GM19452 (cell line): ENCODE results near the gene PRDX5.

Experiments used
- ATAC-seq: cut with Tn5 transposase; IDR thresholded peaks from one replicate; pipeline ENCODE4 v1.9.1; 2021; ENCODE audit not compliant: unreplicated experiment

Gene PRDX5

GRCh38 chr11:64289002-64289564 lies 28.8 kb upstream of the PRDX5 start:
- ATAC-seq: no peak

GRCh38 chr11:64290352-64291261 lies 27.3 kb upstream of the PRDX5 start:
- no peak for ATAC-seq

GRCh38 chr11:64291262-64291751 lies 26.6 kb upstream of the PRDX5 start, which contains the start of gene KCNK4:
KCNK4 (plus strand) TSS chr11:64291302; CDS start chr11:64293019, 1,717 bp downstream.
- ATAC-seq: no peak

DNA sequence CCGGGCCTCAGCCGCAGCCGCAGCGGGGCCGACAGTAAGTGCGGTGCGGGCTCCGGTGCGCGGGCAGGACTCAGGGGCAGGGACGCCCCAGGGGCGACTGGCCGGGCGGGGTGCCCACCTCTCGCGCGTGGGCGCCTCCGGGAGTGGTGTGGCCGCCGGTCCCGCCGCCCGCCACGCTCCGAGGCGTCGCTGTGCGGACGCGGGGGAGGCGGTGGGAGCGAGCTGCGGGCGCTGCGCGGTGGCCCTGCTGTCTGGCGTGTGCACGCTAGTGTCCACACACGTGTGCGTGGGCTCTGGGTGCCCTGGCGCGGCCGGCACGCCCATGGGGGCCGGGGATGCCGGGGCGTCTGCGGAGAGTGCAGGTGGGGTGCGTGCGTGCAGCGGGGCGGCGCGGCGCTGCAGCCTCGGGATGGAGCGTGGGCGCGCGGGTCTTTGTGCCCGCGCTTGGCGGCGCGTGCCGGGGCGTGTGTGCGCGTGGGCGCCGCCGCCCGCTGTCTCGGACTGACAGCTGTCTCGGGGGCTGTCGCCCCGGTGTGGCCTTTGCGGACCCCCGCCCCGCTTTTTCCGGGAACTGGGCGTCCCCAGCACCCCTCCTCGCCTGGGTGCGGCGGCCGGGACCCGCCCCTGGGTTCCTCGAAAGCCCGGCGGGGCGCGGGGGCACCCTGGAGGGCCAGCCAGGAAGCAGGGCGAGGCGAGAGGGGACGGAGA lies 26.0 kb upstream of the PRDX5 start:
- ATAC-seq: no peak

- ATAC-seq: no peak
Observed at GRCh38 chr11:64292460-64293254, 25.3 kb upstream of the PRDX5 start.

- ATAC-seq: no peak
Observed at GRCh38 chr11:64294774-64295173, 23.1 kb upstream of the PRDX5 start.

DNA sequence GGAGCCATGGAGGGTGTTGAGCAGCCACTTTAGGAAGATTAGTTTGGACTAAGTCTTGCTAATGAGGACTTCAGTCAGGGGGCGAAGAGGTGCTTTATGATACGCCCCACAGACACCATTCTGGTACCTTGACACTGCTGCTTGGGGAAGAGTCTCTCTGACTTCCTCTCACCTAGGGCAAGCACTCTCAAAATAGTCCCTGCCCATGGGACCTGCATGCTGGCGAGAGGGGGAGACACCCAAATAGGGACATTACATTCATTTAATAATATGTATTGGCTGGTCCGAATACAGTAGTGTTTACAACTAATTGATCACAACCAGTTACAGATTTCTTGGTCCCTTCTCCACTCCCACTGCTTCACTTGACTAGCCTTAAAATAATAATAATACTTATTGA lies 22.2 kb upstream of the PRDX5 start:
- no peak for ATAC-seq

DNA sequence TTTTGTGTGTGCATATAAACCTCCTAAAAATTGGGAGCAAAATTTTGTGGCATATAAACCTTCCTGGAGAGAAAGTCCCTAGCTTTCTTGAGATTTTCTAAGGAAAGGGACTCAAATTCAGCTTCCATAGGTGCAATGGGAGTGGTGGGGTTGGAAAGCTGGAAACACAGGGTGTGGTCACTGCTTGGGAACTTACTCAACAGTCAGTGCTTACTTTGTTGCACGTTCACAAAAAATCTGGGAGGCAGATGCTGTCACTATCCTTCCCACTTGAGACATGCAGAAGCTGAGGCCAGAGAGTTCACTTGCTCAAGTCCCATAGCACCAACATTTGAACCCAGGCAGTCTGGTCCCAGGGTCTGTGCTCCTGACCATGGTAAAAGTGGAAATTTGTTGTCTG lies 21.7 kb upstream of the PRDX5 start:
- ATAC-seq: no peak

DNA sequence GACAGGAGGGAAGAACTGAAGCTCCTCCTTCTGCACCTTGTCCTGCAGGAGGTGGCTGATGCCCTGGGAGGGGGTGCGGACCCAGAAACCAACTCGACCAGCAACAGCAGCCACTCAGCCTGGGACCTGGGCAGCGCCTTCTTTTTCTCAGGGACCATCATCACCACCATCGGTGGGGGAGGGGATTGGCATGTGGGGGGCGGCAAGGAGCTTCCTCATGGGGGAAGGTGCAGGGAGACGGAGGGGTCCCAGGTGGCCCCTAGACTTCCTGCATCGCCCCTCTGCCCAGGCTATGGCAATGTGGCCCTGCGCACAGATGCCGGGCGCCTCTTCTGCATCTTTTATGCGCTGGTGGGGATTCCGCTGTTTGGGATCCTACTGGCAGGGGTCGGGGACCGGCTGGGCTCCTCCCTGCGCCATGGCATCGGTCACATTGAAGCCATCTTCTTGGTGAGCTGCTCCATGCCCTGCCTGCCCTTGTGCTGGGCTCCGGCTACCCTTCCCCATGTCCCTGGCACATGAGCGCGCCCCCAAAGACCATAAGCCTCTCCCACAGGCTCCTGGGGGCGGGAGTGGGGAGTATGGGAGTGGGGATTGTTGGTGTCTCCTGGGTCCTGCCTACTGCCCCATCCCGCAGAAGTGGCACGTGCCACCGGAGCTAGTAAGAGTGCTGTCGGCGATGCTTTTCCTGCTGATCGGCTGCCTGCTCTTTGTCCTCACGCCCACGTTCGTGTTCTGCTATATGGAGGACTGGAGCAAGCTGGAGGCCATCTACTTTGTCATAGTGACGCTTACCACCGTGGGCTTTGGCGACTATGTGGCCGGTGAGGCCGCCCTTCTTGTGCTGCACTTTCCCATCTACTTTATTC lies 20.9 kb upstream of the PRDX5 start:
- no peak for ATAC-seq

- ATAC-seq: no peak
Observed at GRCh38 chr11:64297699-64298358, 20.1 kb upstream of the PRDX5 start.

- ATAC-seq: no peak
Observed at GRCh38 chr11:64298966-64299846, 18.7 kb upstream of the PRDX5 start.

GRCh38 chr11:64299847-64300648 lies 17.9 kb upstream of the PRDX5 start, which contains the start of gene CATSPERZ:
CATSPERZ (plus strand) TSS chr11:64300358; CDS start chr11:64300411, 53 bp downstream.
- no peak for ATAC-seq

GRCh38 chr11:64303109-64304031 lies 14.6 kb upstream of the PRDX5 start:
- ATAC-seq: no peak

DNA sequence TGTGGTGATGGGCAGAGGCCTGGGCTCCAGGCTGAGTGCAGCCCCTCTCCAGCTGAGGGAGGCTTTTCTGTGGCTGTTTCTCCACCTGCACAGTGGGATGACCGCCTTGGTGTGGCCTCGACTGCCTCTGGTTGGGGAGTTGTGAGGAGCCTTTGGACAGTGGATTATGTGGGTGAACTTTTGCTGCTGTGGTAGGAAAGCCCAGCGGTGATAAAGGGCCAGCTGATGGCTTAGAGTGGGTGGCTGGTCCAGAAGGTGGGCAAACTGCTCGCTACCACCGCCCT lies 13.9 kb upstream of the PRDX5 start:
- ATAC-seq: no peak

- ATAC-seq: peak; percentile 33
Observed at GRCh38 chr11:64304316-64305072, 13.4 kb upstream of the PRDX5 start.
